ENCODE results near the gene PSMA7. TPM values are rescaled to one million over a fixed set of nuclear protein-coding genes. Genes with fewer than 3 reads are reported as not detected.

PSMA7 gene
- total and polyA plus RNA-seq, 7 donors = 192 to 388 (median 309) TPM

- Histone ChIP-seq H3K9me3 (no peaks in the 10 kb centered on the region), H3K27ac (peak overlapping the region; percentile 89 to 97 (median 92)), H3K27me3 (peaks cover 0 to 4% (median 0%) of the 10 kb centered on the region in 3 donors), H3K36me3 (peaks cover 10 to 43% (median 29%) of the 10 kb centered on the region in 4 donors), H3K4me1 (peaks cover 0 to 23% (median 21%) of the 10 kb centered on the region in 4 donors), H3K4me3 (peak overlapping the region; percentile 53 to 89 (median 87))
- 20 to 36% methylated on average over 19 of the region's 19 CpGs for WGBS, 2 donors
- TF ChIP-seq EP300 (IDR thresholded peaks at IDR 0.05) (peak in 1 of 4 donors; percentile 16), POLR2AphosphoS5 (IDR thresholded peaks at IDR 0.05) (peak in 2 of 4 donors; percentile 40 to 54), CTCF (IDR thresholded peaks at IDR 0.05) (no peak)
- intact Hi-C loops (cut with DNase I) = loop anchor here (5.0 kb wide), 2 partner anchors 59 to 96 kb away; partner anchors contain the start of gene MTG2
- DNase-seq = no peak
Measured at GRCh38 chr20:62123450-62124118, 19.6 kb downstream of the PSMA7 start.

- Histone ChIP-seq H3K36me3 (peaks cover 8 to 35% (median 23%) of the 10 kb centered on the region in 4 donors), H3K27ac (peak overlapping the region; percentile 89 to 97 (median 92)), H3K4me3 (peak overlapping the region; percentile 53 to 89 (median 87)), H3K9me3 (no peaks in the 10 kb centered on the region), H3K4me1 (peaks cover 0 to 23% (median 21%) of the 10 kb centered on the region in 4 donors), H3K27me3 (peaks cover 0 to 11% (median 0%) of the 10 kb centered on the region in 3 donors)
- WGBS, 2 donors = 1% methylated on average over 77 of the region's 77 CpGs
- DNase-seq = peak; percentile 80
- intact Hi-C loops (cut with DNase I) = loop anchor here (1.0 to 5.0 kb wide), 3 partner anchors 20 to 96 kb away; partner anchors contain the start of genes MTG2, PSMA7 and SS18L1
- no peak for TF ChIP-seq CTCF (IDR thresholded peaks at IDR 0.05)
- TF ChIP-seq POLR2AphosphoS5 (IDR thresholded peaks at IDR 0.05) = no peak
- TF ChIP-seq POLR2A (IDR thresholded peaks at IDR 0.05) = no peak
- no peak for TF ChIP-seq EP300 (IDR thresholded peaks at IDR 0.05)
Measured at GRCh38 chr20:62122654-62123449, 20.3 kb downstream of the PSMA7 start.

GRCh38 chr20:62121776-62122653 is 21.2 kb downstream of the PSMA7 start, which contains the start of gene LSM14B:
Gene LSM14B, plus strand, starts transcription at chr20:62122475. Its CDS starts 192 bp downstream, at chr20:62122667.
- H3K4me3 ChIP-seq = peak within 1 kb of the TSS; percentile 76 to 89 (median 87)
- H3K9me3 ChIP-seq = no peaks in the 10 kb centered on the region
- H3K27ac ChIP-seq = peak within 1 kb of the TSS; percentile 91 to 98 (median 97)
- peaks cover 0 to 27% (median 15%) of the 10 kb centered on the region in 4 donors for H3K36me3 ChIP-seq
- intact Hi-C loops (cut with DNase I) = loop anchor here (1.0 to 5.0 kb wide), 4 partner anchors 21 to 95 kb away; partner anchors contain the start of genes MTG2, PSMA7 and SS18L1
- H3K27me3 ChIP-seq = peaks cover 0 to 19% (median 0%) of the 10 kb centered on the region in 3 donors
- no peak for TF ChIP-seq POLR2A (IDR thresholded peaks at IDR 0.05)
- peak in 1 of 4 donors; percentile 25 for TF ChIP-seq EP300 (IDR thresholded peaks at IDR 0.05)
- TF ChIP-seq POLR2AphosphoS5 (IDR thresholded peaks at IDR 0.05) = peak; percentile 74 to 86 (median 83)
- TF ChIP-seq CTCF (IDR thresholded peaks at IDR 0.05) = no peak
- DNase-seq = peak; percentile 98
- H3K4me1 ChIP-seq = peaks cover 0 to 23% (median 21%) of the 10 kb centered on the region in 4 donors
- 0 to 1% methylated on average over 124 of the region's 124 CpGs for WGBS, 2 donors

Measured in sigmoid colon (tissue), 7 donors.